Measurements from ENCODE around the gene SLC34A3. TPM values are rescaled to one million over a fixed set of nuclear protein-coding genes. Genes with fewer than 3 reads are reported as not detected.

SLC34A3 gene
- total and polyA plus RNA-seq, 2 donors (not counting 3 experiments of a cell fraction or from before 2014, with no cell fraction given), result not detected

DNA sequence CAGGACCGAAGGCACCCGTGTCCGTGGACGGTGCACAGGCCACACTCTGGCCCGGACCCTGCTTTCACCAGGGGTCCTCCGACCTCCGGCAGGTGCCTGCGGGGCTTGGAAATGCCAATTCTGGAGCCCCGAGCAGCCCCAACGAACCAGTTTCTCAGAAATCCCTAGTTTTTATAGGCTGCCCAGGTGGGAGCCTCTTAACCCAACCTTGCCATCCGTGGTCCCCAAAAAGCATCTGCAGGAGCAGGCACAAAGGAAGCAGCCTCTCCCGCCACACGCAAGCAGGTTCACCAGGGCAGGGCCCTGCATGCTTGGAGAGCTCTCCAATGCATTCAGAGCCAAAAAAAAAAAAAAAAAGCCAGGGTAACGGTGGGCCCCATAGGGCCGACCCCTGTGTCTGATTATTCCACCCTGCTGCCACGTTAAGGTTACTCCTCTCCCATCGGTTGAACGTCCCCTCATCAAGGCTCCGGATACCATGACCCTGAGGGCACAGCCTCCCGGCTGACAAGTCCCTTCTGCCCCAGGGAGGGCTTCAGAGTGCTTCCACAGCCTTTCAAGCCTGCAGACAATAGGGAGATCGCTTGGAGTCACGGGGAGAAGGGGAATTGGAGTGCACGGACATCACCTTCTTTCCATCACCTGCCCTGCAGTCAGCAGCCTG, 29.4 kb upstream of the SLC34A3 start:
- Histone ChIP-seq H3K4me1 (ENCODE audit: control insufficient read depth, extremely low read depth, insufficient read depth, low read length) (peaks cover 25% of the 10 kb centered on the region), H3K79me2 (ENCODE audit: control insufficient read depth, insufficient read depth, low read length) (peaks cover 25% of the 10 kb centered on the region), H3K9me1 (replicated peaks; ENCODE audit: control insufficient read depth, extremely low read depth, insufficient read depth, low read length) (no peaks in the 10 kb centered on the region), H4K20me1 (replicated peaks; ENCODE audit: control insufficient read depth, extremely low read depth, insufficient read depth, low read length) (no peaks in the 10 kb centered on the region), H3K4me2 (ENCODE audit: insufficient read depth, low read length) (peak overlapping the region; percentile 19), H3K9ac (replicated peaks; ENCODE audit: extremely low read depth, insufficient read depth, low read length) (no peak overlapping the region), H3K4me3 (replicated peaks in 1 of 3; ENCODE audit: insufficient read depth in 1 of 3, low read depth in 1 of 3, low read length in 3 of 3) (peak overlapping the region in 2 of 3 experiments; percentile 7 to 80), H3K36me3 (ENCODE audit: control insufficient read depth in 2 of 2, extremely low read depth in 1 of 2, insufficient read depth in 2 of 2, low read length in 2 of 2) (no peaks in the 10 kb centered on the region), H3K27me3 (ENCODE audit: control insufficient read depth in 2 of 2, insufficient read depth in 2 of 2, low read length in 2 of 2) (no peaks in the 10 kb centered on the region), H2AFZ (ENCODE audit: low read depth, low read length) (peak overlapping the region; percentile 1), H3K27ac (ENCODE audit: insufficient read depth, low read depth, low read length) (no peak overlapping the region), H3K9me3 (replicated peaks; ENCODE audit: control insufficient read depth, insufficient read depth, low read length) (no peaks in the 10 kb centered on the region)
- no TSS peak for BruUV-seq (replicated peaks)
- intact Hi-C loops (cut with micrococcal nuclease) (loop anchor here (2.0 kb wide), 2 partner anchors 39 to 67 kb away; partner anchors contain the start of gene TUBB4B), dilution Hi-C loops (cut with MboI; ENCODE audit: extremely low pct_ligation_motif_present, low sequenced_read_pairs) (no loop called here)
- POLR2A ChIA-PET, result interaction anchor here (0.8 to 1.2 kb wide), 5 partner anchors 12 to 72 kb away, joined by 3 to 10 read pairs (median 5); partner anchors contain the start of genes ANAPC2, SSNA1 and TUBB4B
- DNase-seq (ENCODE audit: low read depth, low spot score) (no peak), FAIRE-seq (no peak)
- CTCF ChIA-PET, result interaction anchor here (0.8 to 1.5 kb wide), 7 partner anchors 12 to 155 kb away, joined by 3 to 7 read pairs (median 3); partner anchors contain the start of genes CYSRT1, NPDC1, RNF208 and RNF224
- no peak for TF ChIP-seq JUN (IDR thresholded peaks at IDR 0.05; ENCODE audit: borderline replicate concordance, insufficient read depth, insufficient read length, low read depth)
- no peak for TF ChIP-seq GATA2 (IDR thresholded peaks at IDR 0.05; ENCODE audit: insufficient read depth, insufficient read length, low read depth, low read length)

DNA sequence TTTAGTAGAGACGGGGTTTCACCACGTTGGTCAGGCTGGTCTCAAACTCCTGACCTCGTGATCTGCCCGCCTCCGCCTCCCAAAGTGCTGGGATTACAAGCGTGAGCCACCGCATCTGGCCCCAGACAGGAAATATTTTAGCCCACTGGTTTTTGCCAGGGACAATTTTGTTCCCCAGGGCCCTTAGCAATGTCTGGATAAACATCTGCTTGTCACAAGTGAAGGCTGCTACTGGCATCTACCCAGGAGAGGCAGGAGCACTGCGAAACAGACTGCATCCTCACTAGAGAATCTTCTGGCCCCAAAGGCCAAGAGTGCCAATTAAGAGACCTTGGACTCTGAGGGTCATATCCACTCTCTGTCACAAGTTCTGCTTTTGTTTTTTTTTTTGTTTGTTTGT, 27.7 kb upstream of the SLC34A3 start:
- FAIRE-seq (no peak), DNase-seq (ENCODE audit: low read depth, low spot score) (no peak)
- Histone ChIP-seq H3K9me1 (replicated peaks; ENCODE audit: control insufficient read depth, extremely low read depth, insufficient read depth, low read length) (no peaks in the 10 kb centered on the region), H3K27me3 (ENCODE audit: control insufficient read depth in 2 of 2, insufficient read depth in 2 of 2, low read length in 2 of 2) (no peaks in the 10 kb centered on the region), H3K4me3 (replicated peaks in 1 of 3; ENCODE audit: insufficient read depth in 1 of 3, low read depth in 1 of 3, low read length in 3 of 3) (no peak overlapping the region), H3K9me3 (replicated peaks; ENCODE audit: control insufficient read depth, insufficient read depth, low read length) (no peaks in the 10 kb centered on the region), H3K36me3 (ENCODE audit: control insufficient read depth in 2 of 2, extremely low read depth in 1 of 2, insufficient read depth in 2 of 2, low read length in 2 of 2) (no peaks in the 10 kb centered on the region), H2AFZ (ENCODE audit: low read depth, low read length) (no peak overlapping the region), H3K4me1 (ENCODE audit: control insufficient read depth, extremely low read depth, insufficient read depth, low read length) (peaks cover 29% of the 10 kb centered on the region), H3K4me2 (ENCODE audit: insufficient read depth, low read length) (no peak overlapping the region), H3K9ac (replicated peaks; ENCODE audit: extremely low read depth, insufficient read depth, low read length) (no peak overlapping the region), H3K79me2 (ENCODE audit: control insufficient read depth, insufficient read depth, low read length) (peaks cover 35% of the 10 kb centered on the region), H3K27ac (ENCODE audit: insufficient read depth, low read depth, low read length) (no peak overlapping the region), H4K20me1 (replicated peaks; ENCODE audit: control insufficient read depth, extremely low read depth, insufficient read depth, low read length) (no peaks in the 10 kb centered on the region)
- TF ChIP-seq CTCF (IDR thresholded peaks at IDR 0.05; ENCODE audit: extremely low read depth in 1 of 2, insufficient read depth in 1 of 2, low read depth in 1 of 2, low read length in 2 of 2) (no peak), POLR2A (IDR thresholded peaks at IDR 0.05; ENCODE audit: low read depth, low read length) (no peak), POLR2AphosphoS5 (IDR thresholded peaks at IDR 0.05; ENCODE audit: insufficient read depth, low read depth, low read length) (no peak), GATA2 (IDR thresholded peaks at IDR 0.05; ENCODE audit: insufficient read depth, insufficient read length, low read depth, low read length) (no peak), EZH2 (IDR thresholded peaks at IDR 0.05; ENCODE audit: borderline replicate concordance, low read depth, low read length, severe bottlenecking) (no peak), MYC (IDR thresholded peaks at IDR 0.05; ENCODE audit: low read depth, low read length) (no peak), JUN (IDR thresholded peaks at IDR 0.05; ENCODE audit: borderline replicate concordance, insufficient read depth, insufficient read length, low read depth) (no peak), FOS (IDR thresholded peaks at IDR 0.05; ENCODE audit: borderline replicate concordance, insufficient read depth, low read length) (no peak)
- TF ChIP-seq, protein P1, sequence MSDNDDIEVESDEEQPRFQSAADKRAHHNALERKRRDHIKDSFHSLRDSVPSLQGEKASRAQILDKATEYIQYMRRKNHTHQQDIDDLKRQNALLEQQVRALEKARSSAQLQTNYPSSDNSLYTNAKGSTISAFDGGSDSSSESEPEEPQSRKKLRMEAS (IDR thresholded peaks at IDR 0.05; ENCODE audit: insufficient read depth, insufficient read length), result no peak
- POLR2A ChIA-PET, result interaction anchor here (0.7 kb wide), 2 partner anchors 24 to 90 kb away, joined by 5 to 7 read pairs; partner anchors contain the start of gene RNF224
- BruUV-seq (replicated peaks), result no TSS peak
- CTCF ChIA-PET, result interaction anchor here (1.2 to 1.3 kb wide), 2 partner anchors 24 to 34 kb away, joined by 3 read pairs; partner anchors contain the start of gene RNF224
- intact Hi-C loops (cut with micrococcal nuclease), result no loop called here
- dilution Hi-C loops (cut with MboI; ENCODE audit: extremely low pct_ligation_motif_present, low sequenced_read_pairs), result no loop called here
